ENCODE measurements around the gene PLA2G12A.

The PLA2G12A gene

DNA sequence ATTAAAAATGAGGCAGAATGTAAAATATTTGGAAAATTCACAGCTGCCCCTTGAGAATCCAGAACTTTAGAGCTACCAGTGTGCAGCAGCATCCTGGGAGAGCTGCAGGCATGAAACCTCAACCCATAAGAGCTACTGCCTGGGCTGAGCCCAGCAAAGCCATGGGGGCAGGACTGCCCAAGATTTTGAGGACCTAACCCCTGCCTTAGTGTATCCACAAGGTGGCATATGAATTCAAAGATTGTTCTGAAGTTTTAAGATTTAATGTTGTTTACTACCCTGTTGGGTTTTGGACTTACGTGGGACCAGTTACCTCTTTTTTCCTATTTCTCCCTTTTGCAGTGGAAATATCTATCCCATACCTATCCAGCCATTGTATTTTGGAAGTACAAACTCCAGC, 53.0 kb downstream of the PLA2G12A start:
- no peak for DNase-seq (ENCODE audit: low read depth)

DNA sequence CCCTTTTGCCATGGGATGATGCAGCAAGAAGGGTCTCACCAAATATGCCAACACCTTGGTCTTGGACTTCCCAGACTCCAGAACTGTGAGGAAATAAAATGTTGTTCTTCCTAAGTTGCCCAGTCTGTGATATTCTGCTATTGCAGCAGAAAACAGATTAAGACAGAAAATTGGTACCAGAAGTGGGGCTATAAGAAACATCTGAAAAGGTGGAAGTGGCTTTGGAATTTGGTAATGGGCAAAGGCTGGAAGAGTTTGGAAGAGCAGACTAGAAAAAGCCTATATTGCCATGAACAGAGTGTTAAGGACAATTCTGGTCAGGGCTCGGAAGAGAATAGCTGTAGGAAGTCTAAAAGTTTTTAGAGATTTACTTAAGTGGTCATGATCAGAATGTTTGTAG, 54.0 kb downstream of the PLA2G12A start:
- no peak for DNase-seq (ENCODE audit: low read depth)

DNA sequence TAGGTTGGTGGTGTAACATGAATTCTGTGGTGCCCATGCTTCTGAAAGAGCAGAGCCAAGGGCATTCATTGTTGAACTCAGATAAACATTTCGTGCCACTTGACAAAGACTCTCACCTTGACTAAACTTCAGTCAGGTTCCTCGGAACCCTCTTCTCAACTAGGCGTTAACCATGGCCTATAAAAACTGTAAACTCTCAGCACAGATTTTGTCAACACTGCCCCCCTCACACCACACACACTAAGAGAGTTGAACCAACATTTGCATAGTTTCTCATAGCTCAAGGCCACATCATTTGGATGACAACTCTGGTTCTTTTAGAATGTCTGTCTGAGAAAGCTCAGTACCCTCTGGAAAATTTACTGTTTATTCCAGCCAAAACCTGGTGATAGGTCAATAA, 54.7 kb downstream of the PLA2G12A start:
- DNase-seq (ENCODE audit: low read depth) = no peak

GRCh38 chr4:109673303-109673702, 56.6 kb downstream of the PLA2G12A start:
- no peak for DNase-seq (ENCODE audit: low read depth)

- DNase-seq (ENCODE audit: low read depth) = no peak
These were observed 57.5 kb downstream of the PLA2G12A start for GRCh38 chr4:109672169-109672930.

DNA sequence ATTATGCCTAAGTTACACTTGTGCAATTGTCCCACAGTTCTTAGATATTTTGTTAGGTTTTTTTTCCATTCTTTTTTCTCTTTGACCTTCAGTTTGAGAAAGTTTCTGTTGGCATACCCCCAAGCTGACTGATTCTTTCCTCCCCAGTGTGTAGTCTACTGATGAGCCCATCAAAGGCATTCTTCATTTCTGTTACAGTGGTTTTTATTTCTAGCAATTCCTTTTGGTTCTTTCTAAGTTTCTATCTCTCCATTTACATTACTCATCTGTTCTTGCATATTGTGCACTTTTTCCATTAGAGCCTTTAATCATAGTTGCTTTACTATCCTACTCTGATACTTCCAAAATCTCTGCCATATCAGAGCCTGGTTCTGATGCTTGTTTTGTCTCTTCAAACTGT, 58.5 kb downstream of the PLA2G12A start:
- no peak for DNase-seq (ENCODE audit: low read depth)

DNA sequence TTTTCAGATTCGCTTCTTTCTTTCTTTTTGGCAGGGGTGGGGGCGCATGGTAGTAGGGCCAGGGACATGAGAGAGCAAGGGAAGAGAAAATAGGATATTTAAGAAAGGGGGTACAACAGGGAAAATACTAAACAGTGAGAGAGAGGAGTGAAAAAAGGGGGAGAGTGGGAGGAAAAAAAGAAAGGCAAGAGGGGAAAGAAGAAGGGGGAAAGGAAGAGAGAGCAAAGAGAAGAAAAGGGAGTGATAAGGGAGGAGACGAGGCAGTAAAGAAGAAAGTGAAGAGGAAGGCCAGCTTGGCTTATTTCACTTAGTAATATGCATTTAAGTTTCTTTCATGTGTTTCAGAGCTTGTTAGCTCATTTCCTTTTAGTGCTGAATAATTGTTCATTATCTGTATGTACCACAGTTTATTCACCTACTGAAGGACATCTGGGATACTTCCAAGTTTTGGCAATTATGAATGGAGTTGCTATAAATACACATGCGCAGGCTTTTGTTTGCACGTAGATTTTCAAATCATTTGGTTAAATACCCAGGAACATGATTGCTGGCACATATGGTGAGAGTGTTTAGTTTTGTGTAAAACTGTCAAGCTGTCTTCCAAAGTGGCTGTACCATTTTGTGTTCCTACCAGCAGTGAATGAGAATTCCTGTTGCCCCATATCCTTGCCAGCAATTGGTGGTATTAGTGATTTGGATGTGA, 63.9 kb downstream of the PLA2G12A start:
- no peak for DNase-seq (ENCODE audit: low read depth)

DNA sequence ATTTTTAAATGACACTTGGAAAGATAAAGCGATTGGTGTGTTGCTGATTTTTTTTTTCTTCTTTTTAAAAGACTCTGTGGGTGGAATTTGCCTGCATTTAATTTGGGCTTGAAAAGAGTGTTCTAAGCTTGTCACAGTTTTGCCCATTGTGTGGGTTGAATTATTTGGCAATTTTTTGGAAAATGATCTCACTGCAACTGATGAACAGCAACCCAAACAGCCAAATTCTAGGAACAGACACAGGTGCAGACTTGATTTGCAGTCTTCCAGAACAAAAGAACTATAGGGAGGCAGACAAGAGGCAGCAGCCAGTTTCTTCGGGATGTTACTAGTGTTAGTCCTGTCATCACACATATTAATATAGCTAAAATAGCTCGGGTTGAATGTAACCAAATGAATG, 67.1 kb downstream of the PLA2G12A start:
- no peak for DNase-seq (ENCODE audit: low read depth)

DNA sequence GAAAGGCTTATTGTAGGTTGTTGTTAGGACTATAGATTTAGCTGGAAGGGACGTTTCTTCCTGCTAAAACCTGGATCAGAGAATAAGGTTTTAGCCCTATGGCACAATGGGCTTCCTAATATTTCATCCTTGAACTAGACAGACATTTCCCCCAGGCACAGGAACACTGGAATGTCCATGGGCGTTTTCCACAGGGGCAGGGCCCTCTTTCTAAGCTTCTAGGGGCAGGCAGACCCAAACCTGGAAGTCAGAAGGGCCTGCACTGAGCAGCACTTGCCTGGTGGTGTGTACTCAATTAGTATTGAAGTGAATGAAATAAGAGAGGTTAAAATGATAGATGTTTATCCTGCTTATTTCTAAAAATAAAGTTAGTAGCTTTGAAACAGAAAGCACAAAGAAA, 67.8 kb downstream of the PLA2G12A start:
- DNase-seq (ENCODE audit: low read depth) = no peak

Data from T-helper 22 cell (primary cell).